GM21723 (cell line): ENCODE data around the gene FGF18.
"Not testable (repeated sequence)": the region's sequence is repeated elsewhere in the genome, so short reads cannot be mapped to it uniquely, and the experiment has no call there.

Experiments used
- ATAC-seq: cut with Tn5 transposase; IDR thresholded peaks from one replicate; pipeline ENCODE4 v1.9.1; 2021; ENCODE audit warnings: mild to moderate bottlenecking, moderate library complexity; ENCODE audit not compliant: unreplicated experiment

Gene FGF18

DNA sequence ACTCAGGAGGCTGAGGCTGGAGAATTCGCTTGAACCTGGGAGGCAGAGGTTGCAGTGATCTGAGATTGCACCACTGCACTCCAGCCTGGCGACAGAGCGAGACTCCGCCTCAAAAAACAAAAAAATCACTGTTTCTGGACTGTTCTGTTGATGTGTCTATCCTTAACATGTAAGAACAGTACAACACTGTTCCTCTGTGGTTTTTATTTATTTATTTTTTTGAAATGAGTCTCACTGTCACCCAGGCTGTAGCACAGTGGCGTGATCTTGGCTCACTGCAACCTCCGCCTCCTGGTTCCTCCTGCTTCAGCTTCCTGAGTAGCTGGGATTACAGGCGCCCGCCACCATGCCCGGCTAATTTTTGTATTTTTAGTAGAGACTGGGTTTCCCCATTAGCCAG is 20.8 kb upstream of the FGF18 start:
- ATAC-seq, result not testable (repeated sequence)

DNA sequence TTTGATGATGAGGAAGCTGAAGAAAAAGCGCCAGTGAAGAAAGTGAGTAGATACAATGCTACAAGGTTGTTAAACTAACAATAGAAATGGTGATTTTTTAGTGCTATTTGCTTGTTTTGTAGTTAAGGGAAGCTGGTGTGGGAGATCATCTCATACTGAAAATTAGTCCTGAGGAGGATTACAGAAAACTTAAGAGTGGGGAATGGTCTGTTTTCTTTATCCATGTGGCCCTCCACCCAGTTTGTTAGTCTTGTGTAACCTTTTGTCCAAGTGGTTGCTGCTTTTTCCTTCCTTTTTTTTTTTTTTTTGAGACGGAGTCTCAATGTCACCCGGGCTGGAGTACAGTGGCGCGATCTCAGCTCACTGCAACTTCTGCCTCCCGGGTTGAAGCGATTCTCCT is 19.3 kb upstream of the FGF18 start:
- no peak for ATAC-seq

DNA sequence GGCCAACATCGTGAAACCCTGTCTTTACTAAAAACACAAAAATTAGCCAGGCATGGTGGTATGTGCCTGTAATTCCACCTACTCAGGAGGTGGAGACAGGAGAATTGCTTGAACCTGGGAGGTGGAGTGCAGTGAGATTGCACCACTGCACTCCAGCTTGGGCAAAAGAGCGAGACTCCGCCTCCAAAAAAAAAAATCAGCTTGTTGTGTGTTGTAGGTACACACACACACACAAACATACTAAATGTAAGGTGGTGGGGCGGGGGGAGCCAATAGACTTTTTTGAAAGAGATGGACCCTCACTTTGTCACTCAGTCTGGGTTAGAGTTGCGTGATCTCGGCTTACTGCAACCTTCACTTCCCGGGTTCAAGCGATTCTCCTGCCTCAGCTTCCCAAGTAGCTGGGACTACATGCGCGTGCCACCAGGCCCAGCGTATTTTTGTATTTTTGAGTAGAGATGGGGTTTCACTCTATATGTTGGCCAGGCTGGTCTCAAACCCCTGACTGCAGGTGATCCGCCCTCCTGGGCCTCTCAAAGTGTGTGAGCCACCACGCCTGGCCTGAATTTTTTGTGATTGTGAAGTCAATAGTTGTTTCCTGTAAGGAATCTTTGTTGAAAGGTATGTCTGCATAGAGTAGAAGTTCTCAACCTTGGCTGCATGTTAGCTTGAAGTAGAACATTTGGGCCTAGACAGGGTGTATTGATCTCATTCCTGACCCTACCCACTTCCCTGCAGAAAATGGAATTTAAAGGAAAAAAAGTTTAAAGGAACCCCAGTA is 18.1 kb upstream of the FGF18 start:
- ATAC-seq, result no peak

DNA sequence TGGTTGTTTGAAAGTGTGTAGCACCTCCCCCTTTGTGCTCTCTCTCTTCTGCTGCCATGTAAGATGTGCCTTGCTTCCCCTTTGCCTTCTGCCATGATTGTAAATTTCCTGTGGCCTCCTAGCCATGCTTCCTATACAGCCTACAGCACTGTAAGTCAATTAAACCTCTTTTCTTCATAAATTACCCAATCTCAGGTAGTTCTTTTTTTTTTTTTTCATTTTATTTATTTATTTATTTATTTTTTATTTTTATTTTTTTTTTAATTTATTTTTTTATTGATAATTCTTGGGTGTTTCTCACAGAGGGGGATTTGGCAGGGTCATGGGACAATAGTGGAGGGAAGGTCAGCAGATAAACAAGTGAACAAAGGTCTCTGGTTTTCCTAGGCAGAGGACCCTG is 16.7 kb upstream of the FGF18 start:
- not testable (repeated sequence) for ATAC-seq

DNA sequence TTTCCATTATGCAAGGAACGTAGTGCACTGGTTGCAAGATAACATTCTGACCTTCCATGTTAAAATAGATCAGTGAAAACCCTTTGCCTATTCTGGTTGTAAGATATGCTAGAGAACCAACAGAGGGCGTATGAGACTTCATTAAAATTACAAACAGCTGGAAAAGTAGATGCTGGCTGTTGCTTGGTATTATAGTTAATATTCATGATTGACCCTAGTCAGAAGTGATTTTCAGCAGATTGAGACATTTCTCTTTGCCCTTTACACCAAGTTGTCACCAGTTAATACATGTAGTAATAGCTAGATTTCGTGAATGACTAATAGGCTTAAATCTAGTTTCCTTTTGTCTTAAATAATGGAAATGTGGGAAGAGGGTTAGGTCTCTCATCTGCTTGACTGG is 13.8 kb upstream of the FGF18 start:
- no peak for ATAC-seq

DNA sequence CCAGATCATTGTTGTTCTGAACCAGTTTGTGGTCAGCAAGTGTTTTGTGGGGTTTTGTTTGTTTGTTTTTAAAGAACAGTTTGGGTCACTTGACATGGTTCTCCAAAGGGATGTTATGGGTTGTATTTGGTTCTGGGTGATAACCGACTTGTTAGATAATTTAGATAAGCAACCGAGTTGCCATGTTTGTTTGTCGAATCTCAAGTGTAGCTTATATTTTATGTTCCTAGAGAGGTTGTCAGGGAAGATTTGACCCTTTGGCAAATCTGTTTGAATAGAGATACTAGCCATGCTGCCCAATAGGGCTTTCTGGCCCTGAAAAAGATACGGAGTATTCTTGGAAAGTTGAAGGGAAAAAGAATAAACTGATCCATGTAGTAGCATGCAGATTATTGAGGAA is 12.2 kb upstream of the FGF18 start:
- ATAC-seq, result no peak

DNA sequence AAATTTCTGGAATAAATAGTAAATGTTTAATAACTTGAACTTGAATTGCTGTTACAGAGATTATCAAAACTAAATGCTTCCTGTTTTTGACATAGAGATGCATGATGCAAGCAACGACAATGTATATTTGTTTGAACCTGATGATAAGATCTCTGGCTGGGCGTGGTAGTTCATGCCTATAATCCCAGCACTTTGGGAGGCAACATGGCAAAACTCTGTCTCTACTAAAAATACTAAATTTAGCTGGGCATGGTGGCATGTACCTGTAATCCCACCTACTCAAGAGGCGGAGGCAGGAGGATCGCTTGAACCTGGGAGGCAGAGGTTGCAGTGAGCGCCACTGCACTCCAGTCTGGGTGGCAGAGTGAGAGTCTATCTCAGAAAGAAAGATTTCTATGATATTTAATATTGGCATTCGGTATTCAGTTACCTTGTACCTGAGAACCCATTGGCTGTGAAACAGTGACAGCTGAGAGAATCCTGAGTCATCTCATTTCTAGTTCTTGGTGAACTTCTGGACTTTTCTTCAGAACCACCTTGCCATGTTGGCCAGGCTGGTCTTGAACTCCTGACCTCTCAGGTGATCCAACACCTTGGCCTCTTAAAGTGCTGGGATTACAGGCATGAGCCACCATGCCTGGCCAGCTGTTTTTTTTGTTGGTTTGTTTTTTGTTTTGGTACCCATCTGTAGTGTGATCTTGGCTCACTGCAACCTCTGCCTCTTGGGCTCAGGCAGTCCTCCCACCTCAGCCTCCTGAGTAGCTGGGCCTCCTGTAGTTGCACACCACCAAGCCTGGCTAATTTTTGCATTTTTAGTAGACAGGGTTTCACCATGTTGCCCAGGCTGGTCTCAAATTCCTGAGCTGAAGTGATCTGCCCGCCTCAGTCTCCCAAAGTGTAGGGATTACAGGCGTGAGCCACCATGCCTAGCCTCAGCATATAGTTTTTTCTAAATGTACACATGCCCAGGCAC is 10.0 kb upstream of the FGF18 start:
- ATAC-seq, result no peak

DNA sequence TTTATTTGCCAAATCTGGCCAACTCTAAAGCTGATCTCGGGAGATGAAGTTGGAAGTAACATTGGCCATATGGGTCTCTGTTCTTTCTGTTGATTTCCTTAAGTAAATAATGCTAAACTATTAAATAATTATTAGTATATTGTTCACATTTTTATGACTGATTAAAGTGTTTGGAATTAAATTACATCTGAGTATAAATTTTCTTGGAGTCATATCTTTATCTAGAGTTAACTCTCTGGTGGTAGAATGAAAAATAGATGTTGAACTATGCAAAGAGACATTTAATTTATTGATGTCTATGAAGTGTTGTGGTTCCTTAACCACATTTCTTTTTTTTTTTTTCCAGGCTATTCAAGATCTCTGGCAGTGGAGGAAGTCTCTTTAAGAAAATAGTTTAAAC is 9.3 kb upstream of the FGF18 start:
- no peak for ATAC-seq

DNA sequence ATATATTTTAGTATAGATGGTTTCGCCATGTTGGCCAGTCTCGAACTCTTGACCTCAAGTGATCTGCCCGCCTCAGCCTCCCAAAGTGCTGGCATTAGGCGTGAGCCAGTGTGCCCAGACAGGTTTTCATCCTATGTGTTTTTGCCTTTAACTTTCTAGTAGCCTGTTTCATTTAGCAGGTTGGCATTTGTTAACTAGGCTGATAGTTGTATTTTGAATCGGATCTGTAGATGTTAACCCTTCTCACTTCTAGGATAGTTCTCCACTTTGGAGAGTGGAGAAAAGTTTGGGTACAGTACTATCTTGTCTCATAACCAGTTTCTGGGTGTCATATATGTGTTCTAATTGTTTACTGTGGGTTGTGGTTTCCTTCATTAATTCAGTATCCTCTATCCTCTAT is 7.3 kb upstream of the FGF18 start:
- ATAC-seq, result no peak

DNA sequence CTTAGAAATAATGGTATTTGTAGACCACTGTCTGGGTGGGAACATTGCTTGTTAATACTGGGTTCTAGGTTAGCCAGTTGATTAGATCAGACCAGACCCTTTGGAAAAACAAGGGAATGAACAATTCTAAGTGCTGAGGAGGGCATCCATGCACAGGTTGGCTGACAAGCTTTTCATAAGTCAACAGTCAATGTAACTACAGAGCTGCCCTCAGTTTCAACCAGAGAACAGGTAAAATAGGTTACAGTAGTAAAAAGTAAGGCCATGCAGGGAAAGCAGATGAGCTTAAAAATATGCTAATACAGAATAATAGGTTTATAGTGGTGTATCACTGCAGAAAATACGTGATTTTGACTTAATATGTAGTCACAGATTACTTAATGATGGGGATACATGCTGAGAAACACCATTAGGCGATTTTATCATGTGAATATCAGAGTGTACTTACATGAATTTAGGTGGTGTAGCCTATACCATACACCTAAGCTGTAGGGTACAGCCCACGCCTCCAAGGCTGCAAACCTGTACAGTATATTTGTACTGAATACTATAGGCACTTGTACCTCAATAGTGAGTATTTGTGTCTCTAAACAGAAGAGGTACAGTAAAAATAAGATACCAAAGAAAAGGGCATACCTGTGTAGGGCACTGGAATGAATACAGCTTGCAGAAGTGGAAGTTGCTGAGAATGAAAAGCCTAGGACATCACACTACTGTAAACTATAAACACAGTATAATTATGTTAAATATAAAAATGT is 6.1 kb upstream of the FGF18 start:
- ATAC-seq, result no peak

DNA sequence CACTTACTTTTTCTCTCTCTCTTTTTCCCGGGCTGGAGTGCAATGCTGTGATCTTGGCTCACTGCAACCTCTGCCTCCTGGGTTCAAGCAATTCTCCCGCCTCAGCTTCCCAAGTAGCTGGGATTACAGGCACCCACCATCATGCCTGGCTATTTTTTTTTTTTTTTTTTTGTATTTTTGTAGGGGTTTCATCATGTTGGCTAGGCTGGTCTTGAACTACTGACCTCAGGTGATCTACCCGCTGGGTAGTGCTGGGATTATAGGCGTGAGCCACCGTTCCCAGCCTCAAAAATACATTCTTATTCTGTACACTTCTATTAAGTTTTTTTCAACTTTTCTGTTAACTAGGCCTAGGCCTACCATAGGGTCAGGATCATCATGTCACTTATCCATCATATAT is 5.5 kb upstream of the FGF18 start:
- not testable (repeated sequence) for ATAC-seq

DNA sequence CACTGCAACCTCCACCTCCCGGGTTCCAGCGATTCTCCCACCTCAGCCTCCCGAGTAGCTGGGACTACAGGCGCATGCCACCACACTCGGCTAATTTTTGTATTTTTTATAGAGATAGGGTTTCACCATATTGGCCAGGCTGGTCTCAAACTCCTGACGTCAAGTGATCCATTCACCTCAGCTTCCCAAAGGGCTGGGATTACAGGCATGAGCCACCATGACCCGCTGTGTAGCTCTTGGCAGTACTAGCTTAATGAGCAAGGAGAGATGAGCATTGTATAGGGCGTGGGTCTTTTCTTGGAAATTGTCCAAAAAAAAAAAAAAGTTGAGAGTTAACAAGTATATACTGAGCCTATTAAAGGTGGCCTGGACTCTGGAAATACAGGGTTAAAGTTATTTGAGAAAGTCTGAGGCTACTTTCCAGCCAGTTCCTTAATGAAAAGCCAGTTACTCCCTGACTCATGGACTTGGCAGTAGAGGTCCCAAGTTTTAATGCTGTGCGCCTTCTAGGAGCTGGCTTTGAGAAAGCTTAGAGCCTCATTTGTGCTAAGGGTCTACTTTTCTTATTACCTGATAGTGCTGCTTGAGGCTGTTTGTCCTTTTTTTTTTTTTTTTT is 4.2 kb upstream of the FGF18 start:
- no peak for ATAC-seq

DNA sequence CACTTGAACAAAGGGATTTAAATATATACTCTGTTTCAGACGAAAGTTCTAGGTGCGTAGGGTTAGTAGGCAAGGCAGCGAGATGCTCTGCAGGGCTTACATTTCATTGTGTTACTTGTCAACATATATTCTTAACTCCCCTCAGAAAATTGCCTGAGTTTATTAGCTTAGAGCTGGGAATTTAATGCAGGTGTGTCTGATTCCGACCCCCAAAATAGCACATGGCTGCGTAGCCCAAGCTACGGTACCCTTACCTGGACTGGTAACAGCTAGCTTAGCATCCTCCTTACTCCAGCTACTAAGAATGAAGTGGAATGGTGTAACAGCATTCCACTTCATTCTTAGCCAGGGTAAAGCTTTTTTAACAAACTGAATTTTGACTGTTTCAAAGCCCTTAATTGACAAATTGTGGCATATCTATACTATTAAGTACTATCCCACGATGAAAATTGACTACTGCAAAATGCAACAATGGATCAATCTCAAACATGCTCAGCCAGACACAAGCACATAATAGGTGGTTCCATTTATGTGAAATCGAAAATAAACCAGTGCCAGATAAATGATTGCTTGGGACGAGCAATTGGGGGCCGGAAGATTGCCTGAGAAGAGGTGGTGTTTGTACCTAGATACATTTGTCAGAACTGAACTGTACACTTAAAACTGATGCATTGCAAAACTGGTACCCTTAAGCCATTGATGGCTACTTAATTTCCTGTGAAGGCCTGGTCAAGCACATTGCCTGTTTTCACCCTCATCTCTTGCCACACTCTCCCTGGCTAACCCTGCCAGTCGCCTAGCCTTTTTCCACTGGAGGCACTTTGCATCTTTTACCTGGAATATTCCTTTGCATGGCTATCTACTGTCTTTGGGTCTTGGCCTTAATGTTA is 3.0 kb upstream of the FGF18 start:
- no peak for ATAC-seq

DNA sequence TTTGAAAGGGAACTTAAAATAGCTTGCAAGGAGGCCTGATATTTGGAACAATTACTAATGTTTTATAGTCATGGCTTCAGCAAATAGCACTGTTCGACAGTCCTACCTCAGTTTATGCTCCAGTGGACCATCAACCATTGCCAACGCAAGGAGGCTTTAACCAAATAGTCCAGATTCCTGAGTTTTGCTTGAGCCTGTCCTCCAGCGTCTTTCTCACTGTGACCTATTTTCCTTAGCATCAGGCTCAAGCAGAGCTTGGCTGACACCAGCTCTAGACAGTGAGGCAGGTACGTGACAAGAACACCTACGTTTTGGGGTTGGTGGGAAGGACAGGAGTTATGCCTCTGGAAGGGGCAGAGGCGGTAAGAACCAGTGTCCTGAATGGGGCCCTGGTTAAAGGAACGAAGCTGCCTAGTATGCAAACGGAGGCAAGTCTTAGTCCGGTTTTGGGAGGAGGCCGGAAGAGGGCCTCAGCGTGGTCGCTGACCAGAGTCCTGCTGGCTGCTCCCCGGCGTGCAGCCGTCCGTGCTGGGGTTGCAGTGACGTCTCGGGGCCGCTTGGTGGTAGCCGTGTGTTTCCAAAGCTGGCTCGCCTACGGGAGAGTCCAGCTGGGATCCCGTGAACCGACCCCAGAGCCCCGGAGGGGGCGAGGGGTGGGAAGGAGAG is 998 bp upstream of the FGF18 start:
- ATAC-seq, result peak; percentile 81

DNA sequence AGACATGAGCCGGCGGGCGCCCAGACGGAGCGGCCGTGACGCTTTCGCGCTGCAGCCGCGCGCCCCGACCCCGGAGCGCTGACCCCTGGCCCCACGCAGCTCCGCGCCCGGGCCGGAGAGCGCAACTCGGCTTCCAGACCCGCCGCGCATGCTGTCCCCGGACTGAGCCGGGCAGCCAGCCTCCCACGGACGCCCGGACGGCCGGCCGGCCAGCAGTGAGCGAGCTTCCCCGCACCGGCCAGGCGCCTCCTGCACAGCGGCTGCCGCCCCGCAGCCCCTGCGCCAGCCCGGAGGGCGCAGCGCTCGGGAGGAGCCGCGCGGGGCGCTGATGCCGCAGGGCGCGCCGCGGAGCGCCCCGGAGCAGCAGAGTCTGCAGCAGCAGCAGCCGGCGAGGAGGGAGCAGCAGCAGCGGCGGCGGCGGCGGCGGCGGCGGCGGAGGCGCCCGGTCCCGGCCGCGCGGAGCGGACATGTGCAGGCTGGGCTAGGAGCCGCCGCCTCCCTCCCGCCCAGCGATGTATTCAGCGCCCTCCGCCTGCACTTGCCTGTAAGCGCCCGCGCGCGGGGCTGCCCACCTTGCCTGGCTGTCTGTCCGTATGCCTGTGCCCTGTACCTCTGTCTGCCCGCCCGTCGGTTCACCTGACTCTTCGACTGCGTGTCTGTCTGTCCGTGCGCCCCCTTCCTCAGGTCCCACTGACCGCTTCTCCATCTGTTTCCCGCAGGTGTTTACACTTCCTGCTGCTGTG is 412 bp downstream of the FGF18 start:
- ATAC-seq, result peak; percentile 28

DNA sequence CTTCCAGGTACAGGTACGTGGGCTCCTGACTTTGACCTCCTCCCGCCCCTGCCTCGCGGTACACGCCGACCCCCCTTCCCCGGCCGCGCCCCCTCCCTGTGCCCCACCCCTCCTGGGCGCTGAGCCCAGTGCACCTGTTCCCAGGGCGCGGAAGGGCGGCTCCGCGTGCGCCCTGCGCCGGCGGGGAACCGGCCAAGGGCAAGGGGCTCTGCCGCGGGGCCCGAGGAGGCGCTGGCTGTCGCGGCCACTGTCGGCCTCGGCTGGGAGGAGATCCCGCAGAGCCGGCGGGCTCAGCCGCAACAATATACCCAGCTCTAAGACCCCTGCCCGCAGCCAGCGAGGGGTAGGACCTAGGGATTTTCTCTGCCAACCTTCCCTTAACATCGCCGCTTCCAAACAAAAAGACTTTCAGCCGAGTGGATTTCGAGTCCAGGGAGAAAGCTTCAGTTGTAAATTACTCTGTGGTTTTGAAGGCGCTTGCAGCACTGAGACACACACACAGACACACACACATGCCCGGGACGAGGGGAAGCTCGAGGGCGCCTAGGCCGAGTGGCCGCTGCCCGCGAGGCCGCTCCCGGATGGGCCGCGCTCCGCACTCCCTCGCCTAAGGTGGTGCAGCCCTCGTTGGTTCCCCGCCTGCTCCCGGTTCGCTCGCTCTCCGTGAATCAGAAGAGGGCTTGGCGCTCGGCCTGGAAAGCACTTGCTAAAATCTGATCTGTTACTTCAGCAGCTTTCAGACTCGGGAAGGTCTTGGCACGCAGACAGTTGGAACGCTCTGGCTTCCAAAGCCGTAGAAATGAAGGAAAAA is 1.2 kb downstream of the FGF18 start:
- no peak for ATAC-seq

DNA sequence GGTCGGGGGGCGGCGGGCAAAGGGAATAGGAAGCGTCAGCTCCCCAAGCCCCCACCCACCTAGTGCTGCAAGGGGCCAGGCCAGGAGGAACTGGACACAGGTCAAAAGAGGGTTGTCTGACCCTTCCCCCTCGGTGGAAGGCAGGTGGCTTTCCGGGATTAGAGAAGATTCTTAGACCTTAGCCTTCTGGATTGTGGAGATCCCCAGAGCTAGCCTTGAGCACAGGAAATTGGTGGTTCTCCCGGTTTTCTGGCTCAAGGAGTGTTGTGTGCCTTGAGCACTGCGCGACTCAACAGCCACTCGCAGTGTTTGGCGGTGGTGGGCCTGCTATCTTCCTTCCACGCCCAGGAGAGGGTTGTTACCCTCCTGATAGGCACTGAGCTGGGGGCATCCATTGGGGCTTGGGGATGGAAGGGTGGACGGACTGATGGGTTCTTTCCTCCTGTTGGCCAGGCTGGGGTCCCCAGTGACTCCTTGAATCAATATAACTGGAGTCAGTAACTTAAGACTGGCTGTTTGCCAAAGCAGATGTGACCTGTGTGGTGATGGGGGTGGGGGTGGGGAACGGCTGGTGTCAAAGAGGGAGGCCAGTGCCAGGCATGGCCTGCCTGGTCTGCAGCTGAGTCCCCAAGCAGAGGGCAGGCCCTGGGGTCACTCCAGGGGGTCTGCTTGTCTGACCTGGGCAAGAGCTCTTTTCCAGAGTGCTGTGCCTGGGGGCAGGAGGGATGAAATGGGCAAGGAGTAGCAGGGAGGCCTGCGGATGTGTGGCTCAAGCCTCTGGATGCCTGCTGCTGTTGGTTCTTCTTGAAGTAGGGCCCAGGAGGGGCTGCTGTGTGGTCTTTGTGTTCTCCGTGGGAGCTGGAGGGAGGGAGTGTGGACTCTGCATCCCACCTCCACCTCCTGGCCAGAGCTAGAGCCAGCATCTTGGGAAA is 2.1 kb downstream of the FGF18 start:
- no peak for ATAC-seq
